ENCODE measurements around the gene SENP1. TPM values are rescaled to one million over a fixed set of nuclear protein-coding genes. Genes with fewer than 3 reads are reported as not detected.

SENP1 gene
- total and polyA plus RNA-seq, 2 of the 4 experiments (the other 2 are of a cell fraction): 7.2 to 25.3 TPM

GRCh38 chr12:48069241-48069640, 36.6 kb downstream of the SENP1 start:
- no peak overlapping the region for H3K4ac ChIP-seq (ENCODE audit: low read depth, low read length)
- no peak overlapping the region for H3K14ac ChIP-seq (replicated peaks; ENCODE audit: low read depth, low read length)
- no peak overlapping the region for H2AFZ ChIP-seq (replicated peaks; ENCODE audit: low read length, poor library complexity)
- H3K4me3 ChIP-seq (ENCODE audit: insufficient read depth, low read depth, low read length): no peak overlapping the region
- no peak overlapping the region for H3K18ac ChIP-seq (ENCODE audit: low read depth, low read length)
- H2BK20ac ChIP-seq (ENCODE audit: low read depth, low read length): no peak overlapping the region
- intact Hi-C loops (cut with micrococcal nuclease): no loop called here
- H4K20me1 ChIP-seq (ENCODE audit: insufficient read depth, low read length): no peaks in the 10 kb centered on the region
- no peak overlapping the region for H2AK5ac ChIP-seq (ENCODE audit: low read depth, low read length)
- H3K9me3 ChIP-seq (ENCODE audit: control insufficient read depth, insufficient read depth, low read length): no peaks in the 10 kb centered on the region
- no peak overlapping the region for H2BK5ac ChIP-seq (ENCODE audit: low read depth, low read length, poor library complexity, severe bottlenecking)
- H3K9ac ChIP-seq (ENCODE audit: low read depth, low read length): no peak overlapping the region
- CTCF ChIA-PET: interaction anchor here (0.6 kb wide), 1 partner anchor 22 kb away, joined by 3 read pairs; no protein-coding TSS in a partner anchor
- no peak overlapping the region for H3K23ac ChIP-seq (ENCODE audit: low read depth, low read length)
- BruUV-seq (replicated peaks): no TSS peak
- DNase-seq (peak; percentile 10), ATAC-seq (ENCODE audit: low read depth) (no peak)
- no peak overlapping the region for H2AK9ac ChIP-seq (replicated peaks; ENCODE audit: low read depth, low read length, poor library complexity)
- no peaks in the 10 kb centered on the region for H3K4me1 ChIP-seq (ENCODE audit: control insufficient read depth, insufficient read depth, low read length)
- in situ Hi-C loops (cut with MboI; ENCODE audit: low sequenced_read_pairs): no loop called here
- no peaks in the 10 kb centered on the region for H3K79me1 ChIP-seq (ENCODE audit: low read depth in 1 of 2, low read length in 2 of 2)
- H3K4me2 ChIP-seq (ENCODE audit: low read depth, low read length): no peak overlapping the region
- H4K91ac ChIP-seq (ENCODE audit: insufficient read depth, low read depth, low read length): no peak overlapping the region
- H4K8ac ChIP-seq (ENCODE audit: low read depth in 2 of 2, low read length in 2 of 2): no peak overlapping the region
- no peak overlapping the region for H2BK120ac ChIP-seq (ENCODE audit: low read depth, low read length)
- no peak overlapping the region for H3K27ac ChIP-seq (ENCODE audit: insufficient read depth, low read length)
- H4K5ac ChIP-seq (ENCODE audit: low read depth, low read length): no peak overlapping the region
- H3K27me3 ChIP-seq (ENCODE audit: control insufficient read depth, insufficient read depth, low read length): no peaks in the 10 kb centered on the region
- no peak overlapping the region for H2BK15ac ChIP-seq (ENCODE audit: low read depth, low read length)
- POLR2A ChIA-PET (ENCODE audit: unreplicated experiment): interaction anchor here (0.6 kb wide), 1 partner anchor 270 kb away, joined by 3 read pairs; no protein-coding TSS in a partner anchor
- no CpG with 5 or more reads among the region's 1 CpG for WGBS, 2 experiments (ENCODE audit: extremely low coverage in 2 of 2, insufficient read length in 1 of 2)
- no peak overlapping the region for H3K56ac ChIP-seq (ENCODE audit: extremely low read depth, insufficient read depth, low read length)
- H3K9me1 ChIP-seq (ENCODE audit: insufficient read depth, low read length): no peaks in the 10 kb centered on the region
- no peak for TF ChIP-seq MXI1 (IDR thresholded peaks at IDR 0.05; ENCODE audit: borderline replicate concordance, low read depth, low read length)
- TF ChIP-seq NFE2L2 (IDR thresholded peaks at IDR 0.05; ENCODE audit: low read depth, low read length): no peak
- no peak for TF ChIP-seq RFX5 (IDR thresholded peaks at IDR 0.05; ENCODE audit: low read depth, low read length)
- TF ChIP-seq BHLHE40 (IDR thresholded peaks at IDR 0.05; ENCODE audit: low read depth, low read length): no peak
- TF ChIP-seq CTCF (conservative IDR thresholded peaks at IDR 0.05; ENCODE audit: low read depth, low read length): no peak
- dilution Hi-C loops (cut with HindIII; ENCODE audit: low sequenced_read_pairs, unreplicated experiment): no loop called here
- peaks cover 18% of the 10 kb centered on the region for H3K36me3 ChIP-seq (ENCODE audit: control insufficient read depth, insufficient read depth, low read length)

All from IMR-90 (cell line).